ENCODE measurements around the gene GALR2.

DNA sequence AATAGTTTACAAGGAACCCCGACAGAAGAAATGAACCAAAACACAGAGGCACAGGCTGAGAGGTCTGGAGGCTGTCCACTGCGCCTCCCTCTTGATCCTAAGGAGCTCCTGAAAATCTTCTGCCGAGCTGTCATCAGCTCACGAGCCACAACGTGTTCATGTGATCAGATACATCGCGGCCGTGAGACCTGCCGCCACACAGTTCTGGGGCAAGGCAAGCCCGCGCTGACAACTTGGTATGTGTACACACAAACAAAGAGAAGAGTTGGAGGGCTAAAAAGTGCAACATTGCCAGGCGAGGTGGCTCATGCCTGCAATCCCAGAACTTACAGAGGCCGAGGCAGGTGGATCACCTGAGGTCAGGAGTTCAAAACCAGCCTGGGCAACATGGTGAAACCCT is 21.4 kb downstream of the GALR2 start:
- TF ChIP-seq, protein P1, sequence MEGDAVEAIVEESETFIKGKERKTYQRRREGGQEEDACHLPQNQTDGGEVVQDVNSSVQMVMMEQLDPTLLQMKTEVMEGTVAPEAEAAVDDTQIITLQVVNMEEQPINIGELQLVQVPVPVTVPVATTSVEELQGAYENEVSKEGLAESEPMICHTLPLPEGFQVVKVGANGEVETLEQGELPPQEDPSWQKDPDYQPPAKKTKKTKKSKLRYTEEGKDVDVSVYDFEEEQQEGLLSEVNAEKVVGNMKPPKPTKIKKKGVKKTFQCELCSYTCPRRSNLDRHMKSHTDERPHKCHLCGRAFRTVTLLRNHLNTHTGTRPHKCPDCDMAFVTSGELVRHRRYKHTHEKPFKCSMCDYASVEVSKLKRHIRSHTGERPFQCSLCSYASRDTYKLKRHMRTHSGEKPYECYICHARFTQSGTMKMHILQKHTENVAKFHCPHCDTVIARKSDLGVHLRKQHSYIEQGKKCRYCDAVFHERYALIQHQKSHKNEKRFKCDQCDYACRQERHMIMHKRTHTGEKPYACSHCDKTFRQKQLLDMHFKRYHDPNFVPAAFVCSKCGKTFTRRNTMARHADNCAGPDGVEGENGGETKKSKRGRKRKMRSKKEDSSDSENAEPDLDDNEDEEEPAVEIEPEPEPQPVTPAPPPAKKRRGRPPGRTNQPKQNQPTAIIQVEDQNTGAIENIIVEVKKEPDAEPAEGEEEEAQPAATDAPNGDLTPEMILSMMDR (IDR thresholded peaks at IDR 0.05), result no peak
- no peak for TF ChIP-seq ZFX (IDR thresholded peaks at IDR 0.05; ENCODE audit: borderline replicate concordance)
